ENCODE measurements around the gene STAT5A.

Gene STAT5A

GRCh38 chr17:42309986-42310786 lies 21.9 kb downstream of the STAT5A start:
- H3K9me3 ChIP-seq (ENCODE audit: insufficient read depth, low read length) = no peaks in the 10 kb centered on the region
- H3K36me3 ChIP-seq (ENCODE audit: insufficient read depth, insufficient read length, low read length) = peaks cover 18% of the 10 kb centered on the region
- peaks cover 15% of the 10 kb centered on the region for H3K4me1 ChIP-seq (ENCODE audit: insufficient read depth, insufficient read length)
- H3K4me3 ChIP-seq (ENCODE audit: insufficient read length, low read depth) = no peak overlapping the region
- H3K9ac ChIP-seq (ENCODE audit: insufficient read length, low read depth) = peak overlapping the region; percentile 7
- H3K27me3 ChIP-seq (ENCODE audit: insufficient read depth, insufficient read length) = no peaks in the 10 kb centered on the region
- TF ChIP-seq ZNF274 (IDR thresholded peaks at IDR 0.05; ENCODE audit: low read depth, low read length) = no peak
- no peak for TF ChIP-seq SUZ12 (IDR thresholded peaks at IDR 0.05; ENCODE audit: extremely low read depth, insufficient read depth, insufficient read length)
- no peak for DNase-seq (ENCODE audit: low read depth, low spot score)

- Histone ChIP-seq H3K4me3 (ENCODE audit: insufficient read length, low read depth) (no peak overlapping the region), H3K36me3 (ENCODE audit: insufficient read depth, insufficient read length, low read length) (peaks cover 24% of the 10 kb centered on the region), H3K27me3 (ENCODE audit: insufficient read depth, insufficient read length) (no peaks in the 10 kb centered on the region), H3K4me1 (ENCODE audit: insufficient read depth, insufficient read length) (peaks cover 19% of the 10 kb centered on the region), H3K9ac (ENCODE audit: insufficient read length, low read depth) (peak overlapping the region; percentile 7), H3K9me3 (ENCODE audit: insufficient read depth, low read length) (no peaks in the 10 kb centered on the region)
- DNase-seq (ENCODE audit: low read depth, low spot score) = no peak
- no peak for TF ChIP-seq YY1 (IDR thresholded peaks at IDR 0.05; ENCODE audit: insufficient read depth, insufficient read length)
- no peak for TF ChIP-seq ZNF274 (IDR thresholded peaks at IDR 0.05; ENCODE audit: low read depth, low read length)
- TF ChIP-seq SUZ12 (IDR thresholded peaks at IDR 0.05; ENCODE audit: extremely low read depth, insufficient read depth, insufficient read length) = no peak
These were observed 22.5 kb downstream of the STAT5A start for GRCh38 chr17:42310787-42311215.

- Histone ChIP-seq H3K36me3 (ENCODE audit: insufficient read depth, insufficient read length, low read length) (peaks cover 28% of the 10 kb centered on the region), H3K9ac (ENCODE audit: insufficient read length, low read depth) (peak overlapping the region; percentile 46), H3K9me3 (ENCODE audit: insufficient read depth, low read length) (no peaks in the 10 kb centered on the region), H3K4me1 (ENCODE audit: insufficient read depth, insufficient read length) (peaks cover 20% of the 10 kb centered on the region), H3K4me3 (ENCODE audit: insufficient read length, low read depth) (no peak overlapping the region), H3K27me3 (ENCODE audit: insufficient read depth, insufficient read length) (no peaks in the 10 kb centered on the region)
- TF ChIP-seq ZNF274 (IDR thresholded peaks at IDR 0.05; ENCODE audit: low read depth, low read length) = no peak
- no peak for TF ChIP-seq SUZ12 (IDR thresholded peaks at IDR 0.05; ENCODE audit: extremely low read depth, insufficient read depth, insufficient read length)
- no peak for TF ChIP-seq YY1 (IDR thresholded peaks at IDR 0.05; ENCODE audit: insufficient read depth, insufficient read length)
- DNase-seq (ENCODE audit: low read depth, low spot score) = no peak
These were observed 23.1 kb downstream of the STAT5A start for GRCh38 chr17:42311240-42312034.

- Histone ChIP-seq H3K9me3 (ENCODE audit: insufficient read depth, low read length) (no peaks in the 10 kb centered on the region), H3K4me1 (ENCODE audit: insufficient read depth, insufficient read length) (peaks cover 21% of the 10 kb centered on the region), H3K4me3 (ENCODE audit: insufficient read length, low read depth) (no peak overlapping the region), H3K9ac (ENCODE audit: insufficient read length, low read depth) (peak overlapping the region; percentile 43), H3K36me3 (ENCODE audit: insufficient read depth, insufficient read length, low read length) (peaks cover 34% of the 10 kb centered on the region), H3K27me3 (ENCODE audit: insufficient read depth, insufficient read length) (no peaks in the 10 kb centered on the region)
- no peak for DNase-seq (ENCODE audit: low read depth, low spot score)
- no peak for TF ChIP-seq YY1 (IDR thresholded peaks at IDR 0.05; ENCODE audit: insufficient read depth, insufficient read length)
These were observed 23.7 kb downstream of the STAT5A start for GRCh38 chr17:42312035-42312284.

GRCh38 chr17:42312285-42313130 lies 24.2 kb downstream of the STAT5A start:
- DNase-seq (ENCODE audit: low read depth, low spot score) = peak; percentile 70
- Histone ChIP-seq H3K4me3 (ENCODE audit: insufficient read length, low read depth) (no peak overlapping the region), H3K4me1 (ENCODE audit: insufficient read depth, insufficient read length) (peaks cover 23% of the 10 kb centered on the region), H3K36me3 (ENCODE audit: insufficient read depth, insufficient read length, low read length) (peaks cover 39% of the 10 kb centered on the region), H3K27me3 (ENCODE audit: insufficient read depth, insufficient read length) (no peaks in the 10 kb centered on the region), H3K9me3 (ENCODE audit: insufficient read depth, low read length) (no peaks in the 10 kb centered on the region), H3K9ac (ENCODE audit: insufficient read length, low read depth) (peak overlapping the region; percentile 43)
- TF ChIP-seq SUZ12 (IDR thresholded peaks at IDR 0.05; ENCODE audit: extremely low read depth, insufficient read depth, insufficient read length) (no peak), ZNF274 (IDR thresholded peaks at IDR 0.05; ENCODE audit: low read depth, low read length) (no peak), YY1 (IDR thresholded peaks at IDR 0.05; ENCODE audit: insufficient read depth, insufficient read length) (no peak)

GRCh38 chr17:42313389-42313772 lies 25.1 kb downstream of the STAT5A start:
- Histone ChIP-seq H3K4me1 (ENCODE audit: insufficient read depth, insufficient read length) (peaks cover 23% of the 10 kb centered on the region), H3K4me3 (ENCODE audit: insufficient read length, low read depth) (no peak overlapping the region), H3K9me3 (ENCODE audit: insufficient read depth, low read length) (no peaks in the 10 kb centered on the region), H3K27me3 (ENCODE audit: insufficient read depth, insufficient read length) (no peaks in the 10 kb centered on the region), H3K36me3 (ENCODE audit: insufficient read depth, insufficient read length, low read length) (peaks cover 41% of the 10 kb centered on the region), H3K9ac (ENCODE audit: insufficient read length, low read depth) (no peak overlapping the region)
- no peak for DNase-seq (ENCODE audit: low read depth, low spot score)
- no peak for TF ChIP-seq SUZ12 (IDR thresholded peaks at IDR 0.05; ENCODE audit: extremely low read depth, insufficient read depth, insufficient read length)
- TF ChIP-seq YY1 (IDR thresholded peaks at IDR 0.05; ENCODE audit: insufficient read depth, insufficient read length) = no peak
- no peak for TF ChIP-seq ZNF274 (IDR thresholded peaks at IDR 0.05; ENCODE audit: low read depth, low read length)
